Prostate gland (tissue), 2 donors: ENCODE results near the gene RYR2. TPM values are rescaled to one million over a fixed set of nuclear protein-coding genes. Genes with fewer than 3 reads are reported as not detected.

ENCODE experiments used
- DNase-seq: peaks from one replicate; pipeline ENCODE4 v3.0.0-alpha.2; 2019; ENCODE audit warnings: low spot score
- H3K27ac ChIP-seq, 2 donors: fragments of 200-600 bp; sonication (generic); 2 replicates each; pipeline ENCODE4 v1.5.1; 2017 to 2019
- H3K27me3 ChIP-seq: fragments of 200-600 bp; sonication (generic); replicated peaks from 2 replicates; pipeline ENCODE4 v1.5.1; 2019; ENCODE audit not compliant: insufficient read depth
- H3K36me3 ChIP-seq, 2 donors: fragments of 200-600 bp; sonication (generic); 1 replicate in 1 of 2; 2 replicates in 1 of 2; pipeline versions ENCODE4 v1.5.1 to v1.8.1; 2017 to 2019
- H3K4me1 ChIP-seq: fragments of 200-600 bp; sonication (generic); replicated peaks from 2 replicates; pipeline ENCODE4 v1.5.1; 2019
- H3K4me3 ChIP-seq, 2 donors: fragments of 200-600 bp; sonication (generic); 2 replicates each; pipeline ENCODE4 v1.5.1; 2017 to 2019
- H3K9me3 ChIP-seq: fragments of 200-600 bp; sonication (generic); 2 replicates; pipeline ENCODE4 v1.5.1; 2017
- POLR2A ChIP-seq: fragments of 450-650 bp; IDR thresholded peaks from one replicate; pipeline ENCODE4 v1.6.1; 2016; ENCODE audit warnings: antibody characterized with exemption, mild to moderate bottlenecking
- POLR2AphosphoS5 ChIP-seq: sonication (generic); formaldehyde crosslinking; IDR thresholded peaks from one replicate; pipeline ENCODE4 v1.6.1; 2017; ENCODE audit warnings: antibody characterized with exemption
- WGBS: methylation state at CpG from one replicate; pipeline ENCODE4 v1.1.5; 2018; 5-methylcytosine and 5-hydroxymethylcytosine counted together
- intact Hi-C: fragments of 100-400 bp; cut with DNase I; formaldehyde crosslinking; loops from one replicate; pipeline ENCODE4 v1.14.2; 2022
- total RNA-seq, 2 donors: library from RNA; depleted of rRNA; stranded (reverse); fragments of >200 nt; gene quantifications; one replicate each; pipeline ENCODE4 v1.1.0, GENCODE V29; 2016
- TF ChIP-seq, protein P1 (sequence below), 4 experiments: fragments of 200-600 bp in 2 of 4; fragments of 450-650 bp in 2 of 4; sonication (generic) in 2 of 4; IDR thresholded peaks; 1 replicate in 3 of 4; 2 replicates in 1 of 4; pipeline ENCODE4 v1.5.1; 2016 to 2019; ENCODE audit warnings: antibody characterized with exemption in 4 of 4, mild to moderate bottlenecking in 2 of 4, moderate library complexity in 2 of 4

The RYR2 gene
- total RNA-seq, 2 donors from 2014 or later = 2.9 to 6.7 TPM

- WGBS = 83% methylated on average over 3 of the region's 3 CpGs
- DNase-seq = no peak
- no peak overlapping the region for H3K27ac ChIP-seq
- no peaks in the 10 kb centered on the region for H3K9me3 ChIP-seq
- H3K27me3 ChIP-seq = no peaks in the 10 kb centered on the region
- TF ChIP-seq, protein P1, sequence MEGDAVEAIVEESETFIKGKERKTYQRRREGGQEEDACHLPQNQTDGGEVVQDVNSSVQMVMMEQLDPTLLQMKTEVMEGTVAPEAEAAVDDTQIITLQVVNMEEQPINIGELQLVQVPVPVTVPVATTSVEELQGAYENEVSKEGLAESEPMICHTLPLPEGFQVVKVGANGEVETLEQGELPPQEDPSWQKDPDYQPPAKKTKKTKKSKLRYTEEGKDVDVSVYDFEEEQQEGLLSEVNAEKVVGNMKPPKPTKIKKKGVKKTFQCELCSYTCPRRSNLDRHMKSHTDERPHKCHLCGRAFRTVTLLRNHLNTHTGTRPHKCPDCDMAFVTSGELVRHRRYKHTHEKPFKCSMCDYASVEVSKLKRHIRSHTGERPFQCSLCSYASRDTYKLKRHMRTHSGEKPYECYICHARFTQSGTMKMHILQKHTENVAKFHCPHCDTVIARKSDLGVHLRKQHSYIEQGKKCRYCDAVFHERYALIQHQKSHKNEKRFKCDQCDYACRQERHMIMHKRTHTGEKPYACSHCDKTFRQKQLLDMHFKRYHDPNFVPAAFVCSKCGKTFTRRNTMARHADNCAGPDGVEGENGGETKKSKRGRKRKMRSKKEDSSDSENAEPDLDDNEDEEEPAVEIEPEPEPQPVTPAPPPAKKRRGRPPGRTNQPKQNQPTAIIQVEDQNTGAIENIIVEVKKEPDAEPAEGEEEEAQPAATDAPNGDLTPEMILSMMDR (IDR thresholded peaks at IDR 0.05) = no peak
- TF ChIP-seq POLR2A (no peak), POLR2AphosphoS5 (no peak)
- no peak overlapping the region for H3K4me3 ChIP-seq
- intact Hi-C loops = no loop called here
- no peaks in the 10 kb centered on the region for H3K36me3 ChIP-seq
- no peaks in the 10 kb centered on the region for H3K4me1 ChIP-seq
These were observed 208.1 kb downstream of the RYR2 start for GRCh38 chr1:237250055-237250454.

DNA sequence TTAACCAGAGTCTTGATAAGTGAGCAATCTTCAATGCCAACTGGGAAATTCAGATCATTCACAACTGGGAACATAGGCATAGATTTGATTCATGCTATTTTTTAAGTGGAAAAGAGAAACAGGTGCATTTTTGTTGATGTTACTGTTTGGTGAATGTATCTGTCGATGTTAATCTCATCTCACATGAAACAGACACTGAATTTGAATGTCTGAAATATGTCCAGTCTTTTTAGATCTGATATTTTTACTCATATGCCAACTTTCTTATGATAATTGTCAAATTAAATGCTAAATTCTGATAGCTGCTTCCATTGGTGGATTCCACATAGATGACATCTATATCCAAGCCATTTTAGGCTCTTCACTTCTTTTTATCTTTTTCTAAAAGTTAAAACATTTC is 213.1 kb downstream of the RYR2 start:
- Histone ChIP-seq H3K4me3 (no peak overlapping the region), H3K4me1 (no peaks in the 10 kb centered on the region), H3K27me3 (no peaks in the 10 kb centered on the region), H3K27ac (no peak overlapping the region), H3K36me3 (no peaks in the 10 kb centered on the region), H3K9me3 (no peaks in the 10 kb centered on the region)
- DNase-seq = no peak
- 79% methylated on average over 1 of the region's 1 CpG for WGBS
- TF ChIP-seq POLR2AphosphoS5 (no peak), POLR2A (no peak)
- TF ChIP-seq, protein P1 (IDR thresholded peaks at IDR 0.05) = no peak
- intact Hi-C loops = no loop called here

DNA sequence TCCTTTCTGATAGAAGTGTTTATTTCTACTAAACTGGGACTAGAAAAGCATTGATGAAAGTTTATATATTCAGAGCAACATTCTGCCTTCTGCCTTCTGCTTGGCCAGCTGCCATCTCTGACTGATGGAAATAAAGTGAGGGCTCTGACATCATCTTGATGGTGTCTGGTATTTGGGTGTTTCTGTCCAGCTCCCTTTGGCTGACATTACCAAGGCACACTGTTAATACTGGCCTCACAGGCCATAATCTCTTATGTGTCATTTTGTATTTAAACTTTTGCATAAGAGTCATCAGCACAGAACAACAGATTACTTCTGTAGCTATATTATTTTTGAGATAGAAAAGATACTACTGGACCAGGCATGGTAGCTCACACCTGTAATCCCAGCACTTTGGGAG is 216.9 kb downstream of the RYR2 start:
- DNase-seq = no peak
- intact Hi-C loops = no loop called here
- no peak overlapping the region for H3K4me3 ChIP-seq
- H3K36me3 ChIP-seq = no peaks in the 10 kb centered on the region
- no peaks in the 10 kb centered on the region for H3K27me3 ChIP-seq
- TF ChIP-seq POLR2AphosphoS5 = no peak
- TF ChIP-seq, protein P1 (IDR thresholded peaks at IDR 0.05) = no peak
- no peak for TF ChIP-seq POLR2A
- H3K9me3 ChIP-seq = no peaks in the 10 kb centered on the region
- H3K4me1 ChIP-seq = no peaks in the 10 kb centered on the region
- H3K27ac ChIP-seq = no peak overlapping the region

GRCh38 chr1:237261198-237261597 is 219.2 kb downstream of the RYR2 start:
- TF ChIP-seq, protein P1 (IDR thresholded peaks at IDR 0.05) = no peak
- TF ChIP-seq POLR2AphosphoS5 (no peak), POLR2A (no peak)
- Histone ChIP-seq H3K9me3 (no peaks in the 10 kb centered on the region), H3K4me3 (no peak overlapping the region), H3K36me3 (no peaks in the 10 kb centered on the region), H3K4me1 (no peaks in the 10 kb centered on the region), H3K27me3 (no peaks in the 10 kb centered on the region), H3K27ac (no peak overlapping the region)
- 74% methylated on average over 4 of the region's 4 CpGs for WGBS
- DNase-seq = no peak
- intact Hi-C loops = no loop called here

DNA sequence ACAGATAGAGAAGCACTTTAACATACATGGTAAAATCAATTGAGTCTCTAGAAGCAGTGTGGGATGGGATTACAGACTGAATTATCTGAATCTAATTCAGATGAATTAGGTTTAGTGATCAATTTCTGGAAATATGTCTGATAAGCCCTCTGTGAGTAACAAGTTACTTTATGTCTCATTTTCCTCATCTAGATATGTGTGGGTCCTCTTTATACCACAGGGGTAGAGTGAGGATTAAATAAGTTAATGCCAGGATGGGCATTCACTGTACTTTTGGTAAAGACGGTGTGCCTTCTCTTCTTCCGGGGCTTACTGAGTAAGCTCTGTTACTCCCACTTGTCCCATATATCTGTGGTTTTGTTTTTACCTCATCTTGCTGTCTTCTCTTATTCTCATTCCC is 225.8 kb downstream of the RYR2 start:
- intact Hi-C loops = no loop called here
- no peak overlapping the region for H3K27ac ChIP-seq
- no peak for TF ChIP-seq POLR2A
- TF ChIP-seq, protein P1 (IDR thresholded peaks at IDR 0.05) = no peak
- TF ChIP-seq POLR2AphosphoS5 = no peak
- H3K27me3 ChIP-seq = no peaks in the 10 kb centered on the region
- no peak for DNase-seq
- H3K9me3 ChIP-seq = no peaks in the 10 kb centered on the region
- H3K36me3 ChIP-seq = no peaks in the 10 kb centered on the region
- no peak overlapping the region for H3K4me3 ChIP-seq
- WGBS = 96% methylated on average over 2 of the region's 2 CpGs
- H3K4me1 ChIP-seq = no peaks in the 10 kb centered on the region
